ENCODE results near the gene VWA3B.

Gene VWA3B

GRCh38 chr2:98180456-98180855, 93.5 kb downstream of the VWA3B start:
- no peaks in the 10 kb centered on the region for H3K79me2 ChIP-seq (ENCODE audit: insufficient read depth, low read length)
- TF ChIP-seq CTCF (IDR thresholded peaks at IDR 0.05; ENCODE audit: insufficient read depth, low read length, poor library complexity, severe bottlenecking) (no peak), EZH2phosphoT487 (conservative IDR thresholded peaks at IDR 0.05; ENCODE audit: low read length) (no peak)
- H3K27me3 ChIP-seq (ENCODE audit: low read length): no peaks in the 10 kb centered on the region
- H3K4me2 ChIP-seq (ENCODE audit: low read depth, low read length, poor library complexity, severe bottlenecking): no peak overlapping the region
- H3K4me3 ChIP-seq (ENCODE audit: insufficient read depth, low read length, poor library complexity, severe bottlenecking): no peak overlapping the region
- no peaks in the 10 kb centered on the region for H3F3A ChIP-seq (ENCODE audit: insufficient read depth)
- H3K9me3 ChIP-seq (ENCODE audit: insufficient read depth, low read length): no peaks in the 10 kb centered on the region
- no peaks in the 10 kb centered on the region for H4K20me1 ChIP-seq (ENCODE audit: low read depth, low read length)
- H3K9ac ChIP-seq (ENCODE audit: low read length): no peak overlapping the region
- no peaks in the 10 kb centered on the region for H3K9me2 ChIP-seq (replicated peaks; ENCODE audit: insufficient read depth, low read length)
- H3K36me3 ChIP-seq (ENCODE audit: low read length): no peaks in the 10 kb centered on the region
- no peak overlapping the region for H3K27ac ChIP-seq (ENCODE audit: low read depth, low read length)
- no peak overlapping the region for H2AFZ ChIP-seq (ENCODE audit: low read depth, low read length, severe bottlenecking)

DNA sequence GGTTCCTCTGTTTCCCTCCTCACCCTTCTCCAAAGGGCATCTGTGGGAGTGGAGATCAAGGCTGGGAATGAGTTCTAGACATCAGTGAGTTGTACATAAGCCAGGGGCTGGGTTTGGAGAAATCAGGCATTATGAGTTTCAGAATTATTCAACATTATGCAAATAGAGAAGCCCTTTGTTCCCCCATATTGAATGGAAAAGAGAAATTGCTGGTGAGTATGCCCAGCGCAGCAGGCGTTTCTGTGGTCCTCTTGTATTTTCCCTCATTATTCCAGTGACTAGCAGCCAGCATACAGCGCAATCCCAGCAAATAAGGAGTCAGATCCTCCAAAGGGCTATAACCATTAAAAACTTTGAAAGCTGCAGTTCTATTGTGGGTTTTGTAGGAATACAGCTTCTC, 94.4 kb downstream of the VWA3B start:
- Histone ChIP-seq H3K9ac (ENCODE audit: low read length) (no peak overlapping the region), H3F3A (ENCODE audit: insufficient read depth) (no peaks in the 10 kb centered on the region), H2AFZ (ENCODE audit: low read depth, low read length, severe bottlenecking) (no peak overlapping the region), H3K4me3 (ENCODE audit: insufficient read depth, low read length, poor library complexity, severe bottlenecking) (no peak overlapping the region), H3K27ac (ENCODE audit: low read depth, low read length) (no peak overlapping the region), H3K9me3 (ENCODE audit: insufficient read depth, low read length) (no peaks in the 10 kb centered on the region), H3K36me3 (ENCODE audit: low read length) (no peaks in the 10 kb centered on the region), H3K79me2 (ENCODE audit: insufficient read depth, low read length) (no peaks in the 10 kb centered on the region), H3K9me2 (replicated peaks; ENCODE audit: insufficient read depth, low read length) (no peaks in the 10 kb centered on the region), H4K20me1 (ENCODE audit: low read depth, low read length) (no peaks in the 10 kb centered on the region), H3K27me3 (ENCODE audit: low read length) (no peaks in the 10 kb centered on the region), H3K4me2 (ENCODE audit: low read depth, low read length, poor library complexity, severe bottlenecking) (no peak overlapping the region)
- TF ChIP-seq CTCF (IDR thresholded peaks at IDR 0.05; ENCODE audit: insufficient read depth, low read length, poor library complexity, severe bottlenecking) (no peak), EZH2phosphoT487 (conservative IDR thresholded peaks at IDR 0.05; ENCODE audit: low read length) (no peak)

- H3K4me3 ChIP-seq (ENCODE audit: insufficient read depth, low read length, poor library complexity, severe bottlenecking): no peak overlapping the region
- H3F3A ChIP-seq (ENCODE audit: insufficient read depth): no peaks in the 10 kb centered on the region
- no peaks in the 10 kb centered on the region for H3K36me3 ChIP-seq (ENCODE audit: low read length)
- no peaks in the 10 kb centered on the region for H3K9me2 ChIP-seq (replicated peaks; ENCODE audit: insufficient read depth, low read length)
- H3K9ac ChIP-seq (ENCODE audit: low read length): no peak overlapping the region
- no peaks in the 10 kb centered on the region for H3K27me3 ChIP-seq (ENCODE audit: low read length)
- no peaks in the 10 kb centered on the region for H3K9me3 ChIP-seq (ENCODE audit: insufficient read depth, low read length)
- H4K20me1 ChIP-seq (ENCODE audit: low read depth, low read length): no peaks in the 10 kb centered on the region
- no peaks in the 10 kb centered on the region for H3K79me2 ChIP-seq (ENCODE audit: insufficient read depth, low read length)
- H3K4me2 ChIP-seq (ENCODE audit: low read depth, low read length, poor library complexity, severe bottlenecking): no peak overlapping the region
- no peak overlapping the region for H3K27ac ChIP-seq (ENCODE audit: low read depth, low read length)
- no peak for TF ChIP-seq EZH2phosphoT487 (conservative IDR thresholded peaks at IDR 0.05; ENCODE audit: low read length)
- TF ChIP-seq CTCF (IDR thresholded peaks at IDR 0.05; ENCODE audit: insufficient read depth, low read length, poor library complexity, severe bottlenecking): no peak
- no peak overlapping the region for H2AFZ ChIP-seq (ENCODE audit: low read depth, low read length, severe bottlenecking)
Observed at GRCh38 chr2:98185801-98186200, 98.8 kb downstream of the VWA3B start.

GRCh38 chr2:98187194-98187593, 100.2 kb downstream of the VWA3B start:
- Histone ChIP-seq H3K9me2 (replicated peaks; ENCODE audit: insufficient read depth, low read length) (no peaks in the 10 kb centered on the region), H2AFZ (ENCODE audit: low read depth, low read length, severe bottlenecking) (no peak overlapping the region), H3K27ac (ENCODE audit: low read depth, low read length) (no peak overlapping the region), H3K79me2 (ENCODE audit: insufficient read depth, low read length) (no peaks in the 10 kb centered on the region), H3K36me3 (ENCODE audit: low read length) (no peaks in the 10 kb centered on the region), H3K9me3 (ENCODE audit: insufficient read depth, low read length) (no peaks in the 10 kb centered on the region), H4K20me1 (ENCODE audit: low read depth, low read length) (no peaks in the 10 kb centered on the region), H3K27me3 (ENCODE audit: low read length) (no peaks in the 10 kb centered on the region), H3K9ac (ENCODE audit: low read length) (no peak overlapping the region), H3K4me3 (ENCODE audit: insufficient read depth, low read length, poor library complexity, severe bottlenecking) (no peak overlapping the region), H3K4me2 (ENCODE audit: low read depth, low read length, poor library complexity, severe bottlenecking) (no peak overlapping the region), H3F3A (ENCODE audit: insufficient read depth) (no peaks in the 10 kb centered on the region)
- no peak for TF ChIP-seq EZH2phosphoT487 (conservative IDR thresholded peaks at IDR 0.05; ENCODE audit: low read length)
- no peak for TF ChIP-seq CTCF (IDR thresholded peaks at IDR 0.05; ENCODE audit: insufficient read depth, low read length, poor library complexity, severe bottlenecking)
